HepG2 (cell line): ENCODE data around the gene LRRC28. TPM values are rescaled to one million over a fixed set of nuclear protein-coding genes. Genes with fewer than 3 reads are reported as not detected.

Source experiments
- ATAC-seq: fragments of 200-7000 bp; cut with Tn5 transposase; 3 replicates; pipeline ENCODE4 v1.9.1; 2020; ENCODE audit warnings: mild to moderate bottlenecking, moderate library complexity
- BruUV-seq: library from RNA; stranded (reverse); fragments of 400-500 nt; replicated peaks from 2 replicates; lab custom pipeline; 2021; lab: Mats Ljungman, UMichigan
- CTCF ChIA-PET: fragments of 300-600 bp; formaldehyde crosslinking; extraction: SDS; loops from one replicate; lab custom pipeline; 2021; ENCODE audit warnings: low total read pairs, inconsistent platforms, low intra/inter-chr PET ratio; lab: Yijun Ruan, JAX
- POLR2A ChIA-PET: fragments of 350-600 bp; sonication (Branson Sonifier 250); formaldehyde crosslinking; loops from one replicate; lab custom pipeline; 2020; ENCODE audit warnings: antibody characterized with exemption, inconsistent platforms; lab: Yijun Ruan, JAX
- DNase-seq: peaks from one replicate; pipeline ENCODE4 v3.0.0-alpha.2; 2015; ENCODE audit warnings: low spot score
- FAIRE-seq: peaks from 3 replicates; lab custom pipeline; 2011; peaks lifted over from hg19 to GRCh38; lab: Jason Lieb, UNC
- H2AFZ ChIP-seq: one replicate; pipeline ENCODE4 v1.6.1; 2011; ENCODE audit warnings: low read length, inconsistent platforms
- H3K27ac ChIP-seq: fragments of 300-600 bp; 3 replicates; pipeline ENCODE4 v1.8.0; 2011; ENCODE audit warnings: mixed run types, mild to moderate bottlenecking, mixed read lengths, low read length, inconsistent platforms; ENCODE audit not compliant: insufficient read depth; ENCODE audit errors: extremely low read length
- H3K27me3 ChIP-seq, 2 experiments: fragments of 200-600 bp in 1 of 2; 2 replicates in 1 of 2; 3 replicates in 1 of 2; pipeline versions ENCODE4 v1.6.0 to v1.8.0; 2011; ENCODE audit warnings: low read length in 2 of 2, mild to moderate bottlenecking in 2 of 2, moderate library complexity in 2 of 2, inconsistent platforms in 1 of 2; ENCODE audit not compliant: insufficient read depth in 2 of 2, control insufficient read depth in 1 of 2
- H3K36me3 ChIP-seq, 2 experiments: fragments of 200-600 bp in 1 of 2; replicated peaks in 1 of 2; 2 replicates in 1 of 2; 3 replicates in 1 of 2; pipeline versions ENCODE4 v1.5.1 to v1.8.0; 2011; ENCODE audit warnings: low read length in 2 of 2, inconsistent platforms in 1 of 2; ENCODE audit not compliant: insufficient read depth in 2 of 2, control insufficient read depth in 1 of 2
- H3K4me1 ChIP-seq: 2 replicates; pipeline ENCODE4 v1.5.1; 2012; ENCODE audit warnings: low read length, inconsistent platforms; ENCODE audit not compliant: insufficient read depth
- H3K4me2 ChIP-seq: 2 replicates; pipeline ENCODE4 v1.6.0; 2011; ENCODE audit warnings: low read depth, low read length, inconsistent platforms
- H3K4me3 ChIP-seq, 3 experiments: fragments of 200-600 bp in 1 of 3; sonication (generic), shearing (Covaris generic) in 1 of 3; replicated peaks in 1 of 3; 2 replicates each; pipeline ENCODE4 v1.5.1; 2011 to 2016; ENCODE audit warnings: low read length in 3 of 3, inconsistent platforms in 2 of 3, low read depth in 2 of 3, mild to moderate bottlenecking in 2 of 3, control low read depth in 1 of 3, mixed read lengths in 1 of 3; ENCODE audit not compliant: insufficient read depth in 1 of 3
- H3K79me2 ChIP-seq: one replicate; pipeline ENCODE4 v1.6.1; 2011; ENCODE audit warnings: low read length, inconsistent platforms; ENCODE audit not compliant: insufficient read depth
- H3K9ac ChIP-seq: 2 replicates; pipeline ENCODE4 v1.6.0; 2011; ENCODE audit warnings: mild to moderate bottlenecking, low read depth, low read length, inconsistent platforms; ENCODE audit not compliant: insufficient read depth
- H3K9me3 ChIP-seq: 2 replicates; pipeline ENCODE4 v1.5.1; 2012; ENCODE audit warnings: mild to moderate bottlenecking, low read length
- H4K20me1 ChIP-seq: 2 replicates; pipeline ENCODE4 v1.6.0; 2011; ENCODE audit warnings: inconsistent platforms, mild to moderate bottlenecking, low read length, moderate library complexity; ENCODE audit not compliant: insufficient read depth
- ERF ChIP-seq: IDR thresholded peaks from 2 replicates; pipeline ENCODE4 v1.6.1; 2018; ENCODE audit warnings: missing biosample characterization, missing genetic modification reagents
- HNF4A ChIP-seq: sonication (generic); formaldehyde crosslinking; IDR thresholded peaks from 2 replicates; pipeline ENCODE4 v1.4.0; 2020; ENCODE audit warnings: missing genetic modification reagents
- MAFK ChIP-seq, 2 experiments: IDR thresholded peaks in 1 of 2; conservative IDR thresholded peaks in 1 of 2; 2 replicates each; pipeline ENCODE4 v1.6.1; 2011; ENCODE audit warnings: improper control_type of control experiment in 2 of 2, low read length in 2 of 2
- NFATC3 ChIP-seq: sonication (generic); formaldehyde crosslinking; IDR thresholded peaks from 2 replicates; pipeline ENCODE4 v1.5.1; 2020; ENCODE audit warnings: mild to moderate bottlenecking, missing genetic modification reagents
- NR2F1 ChIP-seq, 2 experiments: fragments of 450-650 bp in 1 of 2; formaldehyde crosslinking in 1 of 2; IDR thresholded peaks; 2 replicates each; pipeline versions ENCODE4 v1.5.0 to v1.6.1; 2016 to 2020; ENCODE audit warnings: mild to moderate bottlenecking in 1 of 2, missing compliant biosample characterization in 1 of 2, missing genetic modification reagents in 1 of 2, moderate library complexity in 1 of 2
- SNAPC5 ChIP-seq: sonication (generic); formaldehyde crosslinking; IDR thresholded peaks from 2 replicates; pipeline ENCODE4 v1.8.1; 2023; ENCODE audit warnings: mild to moderate bottlenecking, missing genetic modification reagents, borderline replicate concordance
- SP140L ChIP-seq: sonication (generic); formaldehyde crosslinking; IDR thresholded peaks from 2 replicates; pipeline ENCODE4 v1.4.0; 2020; ENCODE audit warnings: missing genetic modification reagents, borderline replicate concordance
- ZBTB33 ChIP-seq: sonication (generic); formaldehyde crosslinking; IDR thresholded peaks from 2 replicates; pipeline ENCODE4 v1.4.0; 2020; ENCODE audit warnings: missing genetic modification reagents
- ZMYM4 ChIP-seq: sonication (generic); formaldehyde crosslinking; IDR thresholded peaks from 2 replicates; pipeline ENCODE4 v1.8.1; 2023; ENCODE audit warnings: mild to moderate bottlenecking, missing genetic modification reagents
- ZNF652 ChIP-seq: IDR thresholded peaks from 2 replicates; pipeline ENCODE4 v1.6.1; 2016; ENCODE audit warnings: low read depth, borderline replicate concordance
- ZNF687 ChIP-seq: sonication (generic); formaldehyde crosslinking; IDR thresholded peaks from 2 replicates; pipeline ENCODE4 v1.5.1; 2020; ENCODE audit warnings: mild to moderate bottlenecking, missing genetic modification reagents, moderate library complexity
- ZUFSP ChIP-seq: sonication (generic); formaldehyde crosslinking; IDR thresholded peaks from 2 replicates; pipeline ENCODE4 v1.9.0; 2021; ENCODE audit warnings: missing genetic modification reagents, mild to moderate bottlenecking, borderline replicate concordance
- WGBS: methylation state at CpG from one replicate; pipeline ENCODE4 v1.1.6; 2017; ENCODE audit warnings: low lambda C conversion rate; 5-methylcytosine and 5-hydroxymethylcytosine counted together
- in situ Hi-C: cut with HindIII; loops from 2 replicates; pipeline ENCODE4 v1.10.0; 2017; ENCODE audit warnings: low pct_unique_long_range_greater_than_20kb; ENCODE audit not compliant: extremely low pct_ligation_motif_present
- intact Hi-C: fragments of 100-400 bp; cut with micrococcal nuclease; formaldehyde crosslinking; loops from one replicate; pipeline ENCODE4 v1.10.0; 2022; ENCODE audit not compliant: unreplicated experiment
- polyA plus RNA-seq, 8 experiments: library from polyadenylated mRNA; depleted of rRNA in 3 of 8; stranded (reverse) in 7 of 8; unstranded in 1 of 8; fragments of >200 nt; fragmentation: Illumina TruSeq in 4 of 8; extraction: Trizol in 4 of 8; gene quantifications; 2 replicates each; pipeline versions ENCODE4 v1.2.1 to v1.2.3, GENCODE V29; 2011 to 2016; ENCODE audit warnings: low read depth in 4 of 8, missing spikeins in 1 of 8, mixed read lengths in 1 of 8; ENCODE audit not compliant: insufficient read depth in 1 of 8
- total RNA-seq, 5 experiments: library from RNA; depleted of rRNA; stranded (reverse); fragments of >200 nt; fragmentation: Illumina TruSeq; extraction: Trizol; gene quantifications; 2 replicates each; pipeline ENCODE4 v1.2.3, GENCODE V29; 2016; ENCODE audit warnings: low read depth in 1 of 5

The LRRC28 gene
- total and polyA plus RNA-seq, 2 of the 13 experiments (the other 11 are each of a cell fraction or from before 2014, with no cell fraction given): 17.5 to 21.3 TPM

- TF ChIP-seq SNAPC5 (CRISPR knock-in tag): no peak
- no peak for TF ChIP-seq SP140L (CRISPR knock-in tag)
- TF ChIP-seq ZMYM4 (CRISPR knock-in tag): no peak
- TF ChIP-seq NFATC3 (CRISPR knock-in tag): no peak
- TF ChIP-seq, all 625 proteins: peak for 0
These were observed 2.3 kb downstream of the LRRC28 start (continued) for GRCh38 chr15:99253381-99254090.

- no peak for DNase-seq
- ChIA-PET POLR2A (no interaction called here), CTCF (no interaction called here)
- 62% methylated on average over 12 of the region's 12 CpGs for WGBS
- ATAC-seq: peak; percentile 57
- Histone ChIP-seq H3K27ac (peak overlapping the region; percentile 28), H3K4me2 (peak overlapping the region; percentile 35), H3K4me3 (no peak overlapping the region), H3K4me1 (peaks cover 42% of the 10 kb centered on the region), H4K20me1 (no peaks in the 10 kb centered on the region), H3K79me2 (peaks cover 4% of the 10 kb centered on the region), H3K9ac (no peak overlapping the region), H3K9me3 (no peaks in the 10 kb centered on the region), H3K36me3 (no peaks in the 10 kb centered on the region; a peak in 1 of 5 replicates), H3K27me3 (no peaks in the 10 kb centered on the region), H2AFZ (no peak overlapping the region)
- BruUV-seq: no TSS peak
- in situ Hi-C loops (loop anchor here (25.0 kb wide), 2 partner anchors 880 to 1080 kb away; partner anchors contain the start of gene ADAMTS17), intact Hi-C loops (no loop called here)
- FAIRE-seq: peak; percentile 18
- peak; percentile 48; the same call in 1 of the 2 replicates for TF ChIP-seq ZMYM4 (CRISPR knock-in tag)
- TF ChIP-seq ZNF652 (CRISPR knock-in tag): peak; percentile 52
- peak; percentile 56; the same call in 1 of the 2 replicates for TF ChIP-seq HNF4A (CRISPR knock-in tag)
- no peak for TF ChIP-seq ZUFSP (CRISPR knock-in tag)
- 0 out of 4 replicates have a peak, but pooled peaks of 1 of the 2 experiments have one; percentile 17 for TF ChIP-seq NR2F1 (CRISPR knock-in tag; IDR thresholded peaks at IDR 0.05)
- TF ChIP-seq ZNF687 (CRISPR knock-in tag): peak; percentile 47
- no peak for TF ChIP-seq ERF (CRISPR knock-in tag)
- TF ChIP-seq MAFK (conservative IDR thresholded peaks at IDR 0.05 in 1 of 2, IDR thresholded peaks at IDR 0.05 in 1 of 2; ENCODE audit: low read length in 2 of 2): peak; percentile 70 to 74
- peak; percentile 72 for TF ChIP-seq ZBTB33 (CRISPR knock-in tag)
These were observed 5.9 kb downstream of the LRRC28 start for GRCh38 chr15:99257107-99257750.
